Fibroblast of villous mesenchyme (primary cell): ENCODE measurements around the gene ST8SIA1. TPM values are rescaled to one million over a fixed set of nuclear protein-coding genes. Genes with fewer than 3 reads are reported as not detected.
A peak's percentile ranks its signal among the peaks of the same experiment; 100 is the strongest.
"Not testable (repeated sequence)": the region's sequence is repeated elsewhere in the genome, so short reads cannot be mapped to it uniquely, and the experiment has no call there.

Source experiments
- DNase-seq: peaks from one replicate; pipeline ENCODE4 v3.0.0-alpha.2; 2010; ENCODE audit warnings: low read depth
- H3K4me3 ChIP-seq: 2 replicates; pipeline ENCODE4 v1.5.1; 2011; ENCODE audit warnings: low read depth, mild to moderate bottlenecking, low read length
- total RNA-seq: library from RNA; depleted of rRNA; stranded (reverse); fragments of >200 nt; gene quantifications from 2 replicates; pipeline ENCODE4 v1.2.3, GENCODE V29; 2012
- TF ChIP-seq, protein P1 (sequence below): IDR thresholded peaks from 2 replicates; pipeline ENCODE4 v1.5.1; 2012; ENCODE audit warnings: low read depth, mild to moderate bottlenecking, low read length; ENCODE audit not compliant: insufficient read depth

Gene ST8SIA1, protein sequence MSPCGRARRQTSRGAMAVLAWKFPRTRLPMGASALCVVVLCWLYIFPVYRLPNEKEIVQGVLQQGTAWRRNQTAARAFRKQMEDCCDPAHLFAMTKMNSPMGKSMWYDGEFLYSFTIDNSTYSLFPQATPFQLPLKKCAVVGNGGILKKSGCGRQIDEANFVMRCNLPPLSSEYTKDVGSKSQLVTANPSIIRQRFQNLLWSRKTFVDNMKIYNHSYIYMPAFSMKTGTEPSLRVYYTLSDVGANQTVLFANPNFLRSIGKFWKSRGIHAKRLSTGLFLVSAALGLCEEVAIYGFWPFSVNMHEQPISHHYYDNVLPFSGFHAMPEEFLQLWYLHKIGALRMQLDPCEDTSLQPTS
- 0.43 and 1.3 TPM in 2 replicates for total RNA-seq

- peak; percentile 8 for DNase-seq
- TF ChIP-seq, protein P1, sequence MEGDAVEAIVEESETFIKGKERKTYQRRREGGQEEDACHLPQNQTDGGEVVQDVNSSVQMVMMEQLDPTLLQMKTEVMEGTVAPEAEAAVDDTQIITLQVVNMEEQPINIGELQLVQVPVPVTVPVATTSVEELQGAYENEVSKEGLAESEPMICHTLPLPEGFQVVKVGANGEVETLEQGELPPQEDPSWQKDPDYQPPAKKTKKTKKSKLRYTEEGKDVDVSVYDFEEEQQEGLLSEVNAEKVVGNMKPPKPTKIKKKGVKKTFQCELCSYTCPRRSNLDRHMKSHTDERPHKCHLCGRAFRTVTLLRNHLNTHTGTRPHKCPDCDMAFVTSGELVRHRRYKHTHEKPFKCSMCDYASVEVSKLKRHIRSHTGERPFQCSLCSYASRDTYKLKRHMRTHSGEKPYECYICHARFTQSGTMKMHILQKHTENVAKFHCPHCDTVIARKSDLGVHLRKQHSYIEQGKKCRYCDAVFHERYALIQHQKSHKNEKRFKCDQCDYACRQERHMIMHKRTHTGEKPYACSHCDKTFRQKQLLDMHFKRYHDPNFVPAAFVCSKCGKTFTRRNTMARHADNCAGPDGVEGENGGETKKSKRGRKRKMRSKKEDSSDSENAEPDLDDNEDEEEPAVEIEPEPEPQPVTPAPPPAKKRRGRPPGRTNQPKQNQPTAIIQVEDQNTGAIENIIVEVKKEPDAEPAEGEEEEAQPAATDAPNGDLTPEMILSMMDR = no peak
- H3K4me3 ChIP-seq = peak within 1 kb of the TSS; percentile 57
These were observed at the start of gene ST8SIA1 for GRCh38 chr12:22334410-22335100. TSS of gene ST8SIA1 (minus strand) at chr12:22334707. CDS start at chr12:22334232, 475 bp downstream.

GRCh38 chr12:22380031-22380430 lies 45.5 kb upstream of the ST8SIA1 start:
- H3K4me3 ChIP-seq = no peak overlapping the region
- TF ChIP-seq, protein P1 = no peak
- DNase-seq = no peak

- DNase-seq = no peak
- TF ChIP-seq, protein P1 = no peak
- H3K4me3 ChIP-seq = no peak overlapping the region
These were observed 43.4 kb upstream of the ST8SIA1 start for GRCh38 chr12:22377731-22378496.

- H3K4me3 ChIP-seq, DNase-seq: not testable (repeated sequence)
These were observed 42.2 kb upstream of the ST8SIA1 start for GRCh38 chr12:22376596-22377150.

DNA sequence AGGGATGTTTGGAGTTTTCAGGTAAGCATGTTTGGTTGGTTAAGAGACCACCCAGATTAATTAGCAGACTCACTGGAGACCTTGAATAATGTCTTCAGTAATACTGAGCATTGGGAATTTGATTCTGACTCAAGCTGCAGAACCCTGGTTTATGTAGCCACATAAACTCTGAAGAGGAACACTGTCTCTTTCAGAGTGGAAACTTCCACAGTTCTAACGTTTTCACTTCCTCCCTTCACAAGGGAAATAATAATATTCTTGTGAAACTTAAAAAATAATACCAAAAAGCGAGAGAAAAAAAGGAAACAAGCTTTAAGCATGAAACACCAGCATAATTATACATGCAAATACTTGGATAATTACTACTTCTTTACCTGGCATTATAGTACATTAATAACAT lies 40.0 kb upstream of the ST8SIA1 start:
- no peak overlapping the region for H3K4me3 ChIP-seq
- no peak for DNase-seq
- TF ChIP-seq, protein P1 = no peak

- TF ChIP-seq, protein P1 = no peak
- DNase-seq = no peak
- H3K4me3 ChIP-seq = no peak overlapping the region
These were observed 37.9 kb upstream of the ST8SIA1 start for GRCh38 chr12:22372277-22372837.
